ENCODE data around the gene TJP1. TPM values are rescaled to one million over a fixed set of nuclear protein-coding genes. Genes with fewer than 3 reads are reported as not detected.

The TJP1 gene
- total and polyA plus RNA-seq, 7 experiments from 2014 or later = not detected

DNA sequence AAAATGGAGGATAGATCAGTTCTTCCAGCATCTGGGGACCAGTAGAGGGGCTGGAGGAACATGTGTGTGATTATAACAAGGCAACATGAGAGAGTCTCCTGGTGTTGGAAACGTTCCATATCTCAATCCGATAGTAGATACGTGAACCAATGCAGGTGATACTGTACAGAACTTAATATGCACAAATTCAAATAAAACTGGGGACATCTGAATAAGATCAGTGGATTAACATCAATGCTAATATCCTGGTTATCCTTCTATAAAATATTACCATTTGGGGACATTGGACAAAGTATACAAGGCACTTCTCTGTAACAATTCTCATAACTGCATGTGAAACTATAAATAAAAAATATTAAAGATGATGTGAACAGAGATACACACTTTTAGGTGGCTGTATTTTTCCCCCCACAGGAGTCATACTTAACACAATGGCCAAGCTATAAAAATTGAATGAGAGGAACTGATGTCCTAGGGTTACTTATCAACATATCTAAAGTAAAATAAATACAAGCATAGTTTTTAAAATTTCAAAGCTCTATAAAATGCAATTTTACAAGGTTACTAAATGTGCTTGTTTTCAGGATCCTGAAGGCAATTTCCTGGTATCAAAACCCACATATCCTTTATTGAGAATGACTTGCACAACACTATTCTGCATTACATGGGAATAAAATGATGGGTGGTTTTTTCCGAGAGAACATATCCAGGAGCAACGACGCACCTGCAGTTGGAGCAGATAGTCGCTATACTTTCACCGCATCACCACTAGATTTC, 31.1 kb upstream of the TJP1 start:
- Histone ChIP-seq H3K9me3 (ENCODE audit: control insufficient read depth in 2 of 3, low read length in 3 of 3) (peaks cover 0 to 8% (median 0%) of the 10 kb centered on the region in 3 experiments), H3K27me3 (ENCODE audit: control insufficient read depth in 2 of 2, insufficient read depth in 2 of 2, low read length in 2 of 2) (no peaks in the 10 kb centered on the region), H3K4me3 (ENCODE audit: low read length) (no peak overlapping the region), H3K4me1 (ENCODE audit: control insufficient read depth in 2 of 2, insufficient read depth in 2 of 2, low read length in 2 of 2) (no peaks in the 10 kb centered on the region), H3K27ac (ENCODE audit: low read depth, low read length) (no peak overlapping the region), H3K36me3 (ENCODE audit: control insufficient read depth in 2 of 3, insufficient read depth in 3 of 3, low read length in 3 of 3) (no peaks in the 10 kb centered on the region)
- peaks cover 0 to 23% (median 21%) of the 10 kb centered on the region in 5 donors for H3K27me3 Mint-ChIP-seq
- peaks cover 0 to 3% (median 0%) of the 10 kb centered on the region in 7 donors for H3K4me1 Mint-ChIP-seq
- DNase-seq (no peak), ATAC-seq (no peak)
- intact Hi-C loops (cut with micrococcal nuclease) = no loop called here
- H3K4me3 Mint-ChIP-seq = no peak overlapping the region
- ChIA-PET CTCF (interaction anchor here (0.6 kb wide), 1 partner anchor 1901 kb away, joined by 3 read pairs; no protein-coding TSS in a partner anchor), POLR2A (no interaction called here)
- no peak overlapping the region for H3K27ac Mint-ChIP-seq
- H3K9me3 Mint-ChIP-seq = peaks cover 0 to 19% (median 8%) of the 10 kb centered on the region in 11 donors
- H3K36me3 Mint-ChIP-seq = no peaks in the 10 kb centered on the region

GRCh38 chr15:29852201-29852600, 29.9 kb upstream of the TJP1 start:
- Histone ChIP-seq H3K27me3 (ENCODE audit: control insufficient read depth in 2 of 2, insufficient read depth in 2 of 2, low read length in 2 of 2) (no peaks in the 10 kb centered on the region), H3K9me3 (ENCODE audit: control insufficient read depth in 2 of 3, low read length in 3 of 3) (peaks cover 0 to 11% (median 0%) of the 10 kb centered on the region in 3 experiments), H3K36me3 (ENCODE audit: control insufficient read depth in 2 of 3, insufficient read depth in 3 of 3, low read length in 3 of 3) (no peaks in the 10 kb centered on the region), H3K4me1 (ENCODE audit: control insufficient read depth in 2 of 2, insufficient read depth in 2 of 2, low read length in 2 of 2) (no peaks in the 10 kb centered on the region), H3K4me3 (ENCODE audit: low read length) (no peak overlapping the region), H3K27ac (ENCODE audit: low read depth, low read length) (no peak overlapping the region)
- POLR2A ChIA-PET = no interaction called here
- H3K27ac Mint-ChIP-seq = no peak overlapping the region
- peaks cover 0 to 29% (median 18%) of the 10 kb centered on the region in 11 donors for H3K9me3 Mint-ChIP-seq
- H3K27me3 Mint-ChIP-seq = peaks cover 0 to 33% (median 28%) of the 10 kb centered on the region in 5 donors
- no peak for ATAC-seq
- H3K4me3 Mint-ChIP-seq = no peak overlapping the region
- H3K36me3 Mint-ChIP-seq = peaks cover 0 to 2% (median 0%) of the 10 kb centered on the region in 5 donors
- DNase-seq = no peak
- peaks cover 0 to 3% (median 0%) of the 10 kb centered on the region in 7 donors for H3K4me1 Mint-ChIP-seq
- intact Hi-C loops (cut with micrococcal nuclease) = no loop called here
- CTCF ChIA-PET = no interaction called here

DNA sequence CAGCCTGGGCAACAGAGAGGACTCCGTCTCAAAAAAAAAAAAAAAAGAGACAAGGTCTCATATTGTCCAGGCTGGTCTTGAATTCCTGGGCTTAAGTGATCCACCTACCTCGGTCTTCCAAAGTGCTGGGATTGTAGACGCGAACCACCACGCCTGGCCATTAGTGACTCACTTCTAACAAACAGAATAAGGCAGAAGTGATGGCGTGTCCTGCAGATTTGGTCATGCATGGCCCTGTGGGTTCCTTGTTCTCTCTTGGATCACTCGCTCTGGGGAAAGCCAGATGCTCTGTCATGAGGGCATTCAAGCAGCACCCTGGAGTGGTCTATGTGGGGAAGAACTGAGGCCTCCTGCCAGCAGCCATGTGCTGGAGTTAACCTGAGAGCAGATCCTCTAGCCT, 27.4 kb upstream of the TJP1 start:
- ATAC-seq = no peak
- CTCF ChIA-PET = no interaction called here
- intact Hi-C loops (cut with micrococcal nuclease) = no loop called here

DNA sequence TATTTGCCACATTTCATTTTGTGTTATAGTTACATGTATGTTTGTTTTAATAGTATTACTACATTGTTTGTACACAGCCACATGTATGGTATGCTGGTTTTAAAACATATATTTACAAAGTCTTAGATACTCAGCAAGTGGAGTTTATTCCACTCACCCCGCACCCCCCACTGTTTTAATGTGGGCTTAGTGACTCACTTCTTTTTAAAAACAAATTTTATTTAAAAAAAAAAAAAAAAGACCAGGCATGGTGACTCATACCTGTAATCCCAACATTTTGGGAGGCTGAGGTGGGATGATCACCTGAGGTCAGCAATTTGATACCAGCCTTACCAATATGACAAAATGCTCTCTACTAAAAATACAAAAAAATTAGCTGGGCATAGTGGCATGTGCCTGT, 26.9 kb upstream of the TJP1 start:
- POLR2A ChIA-PET = no interaction called here
- Mint-ChIP-seq H3K4me1 (no peaks in the 10 kb centered on the region), H3K9me3 (peaks cover 0 to 41% (median 18%) of the 10 kb centered on the region in 11 donors), H3K36me3 (peaks cover 0 to 6% (median 0%) of the 10 kb centered on the region in 5 donors), H3K4me3 (no peak overlapping the region), H3K27me3 (peaks cover 0 to 40% (median 36%) of the 10 kb centered on the region in 5 donors), H3K27ac (no peak overlapping the region)
- DNase-seq = no peak
- ATAC-seq = no peak
- Histone ChIP-seq H3K27me3 (ENCODE audit: control insufficient read depth in 2 of 2, insufficient read depth in 2 of 2, low read length in 2 of 2) (no peaks in the 10 kb centered on the region), H3K36me3 (ENCODE audit: control insufficient read depth in 2 of 3, insufficient read depth in 3 of 3, low read length in 3 of 3) (no peaks in the 10 kb centered on the region), H3K4me1 (ENCODE audit: control insufficient read depth in 2 of 2, insufficient read depth in 2 of 2, low read length in 2 of 2) (no peaks in the 10 kb centered on the region), H3K27ac (ENCODE audit: low read depth, low read length) (no peak overlapping the region), H3K4me3 (ENCODE audit: low read length) (no peak overlapping the region), H3K9me3 (ENCODE audit: control insufficient read depth in 2 of 3, low read length in 3 of 3) (peaks cover 0 to 15% (median 0%) of the 10 kb centered on the region in 3 experiments)
- intact Hi-C loops (cut with micrococcal nuclease) = no loop called here
- CTCF ChIA-PET = no interaction called here

More for the DNA sequence above, 27.4 kb upstream of the TJP1 start:
- H3K4me1 Mint-ChIP-seq = no peaks in the 10 kb centered on the region
- Histone ChIP-seq H3K4me3 (ENCODE audit: low read length) (no peak overlapping the region), H3K27ac (ENCODE audit: low read depth, low read length) (no peak overlapping the region), H3K9me3 (ENCODE audit: control insufficient read depth in 2 of 3, low read length in 3 of 3) (peaks cover 0 to 15% (median 0%) of the 10 kb centered on the region in 3 experiments), H3K4me1 (ENCODE audit: control insufficient read depth in 2 of 2, insufficient read depth in 2 of 2, low read length in 2 of 2) (no peaks in the 10 kb centered on the region), H3K27me3 (ENCODE audit: control insufficient read depth in 2 of 2, insufficient read depth in 2 of 2, low read length in 2 of 2) (no peaks in the 10 kb centered on the region), H3K36me3 (ENCODE audit: control insufficient read depth in 2 of 3, insufficient read depth in 3 of 3, low read length in 3 of 3) (no peaks in the 10 kb centered on the region)
- peaks cover 0 to 6% (median 0%) of the 10 kb centered on the region in 5 donors for H3K36me3 Mint-ChIP-seq
- H3K4me3 Mint-ChIP-seq = no peak overlapping the region
- no peak for DNase-seq
- POLR2A ChIA-PET = no interaction called here
- H3K27me3 Mint-ChIP-seq = peaks cover 0 to 39% (median 35%) of the 10 kb centered on the region in 5 donors
- H3K9me3 Mint-ChIP-seq = peaks cover 0 to 41% (median 21%) of the 10 kb centered on the region in 11 donors
- H3K27ac Mint-ChIP-seq = no peak overlapping the region

DNA sequence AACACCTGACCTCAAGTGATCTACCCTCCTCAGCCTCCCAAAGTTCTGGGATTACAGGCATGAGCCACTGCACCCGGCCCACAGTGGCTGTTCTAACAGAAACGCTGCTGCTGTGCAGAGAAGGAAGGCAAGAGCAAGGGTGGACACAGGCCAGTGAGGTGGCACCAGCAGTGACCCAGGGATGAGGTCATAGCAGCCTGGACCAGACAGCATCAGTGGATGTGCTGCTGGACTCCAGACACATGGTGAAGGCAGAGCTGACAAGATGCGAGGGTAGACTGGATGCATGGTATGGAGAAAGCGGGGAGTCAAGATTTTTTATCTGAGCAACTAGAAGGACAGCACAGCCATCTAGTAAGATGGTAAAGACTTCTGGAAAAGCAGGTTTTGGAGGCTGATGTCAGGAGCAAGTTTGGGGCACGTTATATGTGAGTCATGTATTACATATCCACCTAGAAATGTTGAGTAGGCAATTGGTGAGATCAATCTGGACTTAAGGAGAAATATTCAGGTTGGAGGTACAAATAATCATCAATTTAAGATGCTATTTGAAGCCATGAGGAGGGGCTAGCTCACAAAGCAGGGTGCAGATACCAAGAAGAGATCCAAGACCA, 22.1 kb upstream of the TJP1 start:
- CTCF ChIA-PET = no interaction called here
- Mint-ChIP-seq H3K36me3 (peaks cover 0 to 6% (median 0%) of the 10 kb centered on the region in 5 donors), H3K27ac (no peak overlapping the region), H3K4me3 (no peak overlapping the region), H3K4me1 (no peaks in the 10 kb centered on the region), H3K9me3 (peaks cover 0 to 48% (median 15%) of the 10 kb centered on the region in 11 donors), H3K27me3 (peaks cover 5 to 77% (median 68%) of the 10 kb centered on the region in 5 donors)
- no peak for ATAC-seq
- intact Hi-C loops (cut with micrococcal nuclease) = no loop called here
- H3K4me1 ChIP-seq (ENCODE audit: control insufficient read depth in 2 of 2, insufficient read depth in 2 of 2, low read length in 2 of 2) = no peaks in the 10 kb centered on the region
- H3K4me3 ChIP-seq (ENCODE audit: low read length) = no peak overlapping the region
- peaks cover 0 to 13% of the 10 kb centered on the region in 2 donors for H3K27me3 ChIP-seq (ENCODE audit: control insufficient read depth in 2 of 2, insufficient read depth in 2 of 2, low read length in 2 of 2)
- peaks cover 0 to 7% (median 0%) of the 10 kb centered on the region in 3 experiments for H3K9me3 ChIP-seq (ENCODE audit: control insufficient read depth in 2 of 3, low read length in 3 of 3)
- no peaks in the 10 kb centered on the region for H3K36me3 ChIP-seq (ENCODE audit: control insufficient read depth in 2 of 3, insufficient read depth in 3 of 3, low read length in 3 of 3)
- DNase-seq = no peak
- no peak overlapping the region for H3K27ac ChIP-seq (ENCODE audit: low read depth, low read length)
- POLR2A ChIA-PET = no interaction called here

DNA sequence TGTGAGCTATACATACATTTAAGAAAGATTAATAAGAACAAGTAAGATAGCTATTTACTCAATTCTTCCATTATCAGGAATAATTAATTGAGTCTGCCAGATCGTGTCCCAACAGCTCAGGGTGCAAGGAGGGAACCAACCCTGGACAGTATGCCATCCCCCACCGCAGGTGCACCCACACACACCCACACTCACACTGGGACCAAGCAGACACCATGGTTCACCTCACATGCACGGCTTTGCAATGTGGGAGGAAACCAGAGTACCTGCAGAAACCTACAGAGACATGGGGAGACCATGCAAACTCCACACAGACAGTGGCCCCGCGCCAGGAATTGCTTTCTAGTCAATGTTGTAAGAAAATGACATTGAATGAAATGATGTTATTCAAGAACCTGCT, 20.0 kb upstream of the TJP1 start:
- intact Hi-C loops (cut with micrococcal nuclease) = no loop called here
- H3K4me3 Mint-ChIP-seq = no peak overlapping the region
- Histone ChIP-seq H3K36me3 (ENCODE audit: control insufficient read depth in 2 of 3, insufficient read depth in 3 of 3, low read length in 3 of 3) (no peaks in the 10 kb centered on the region), H3K9me3 (ENCODE audit: control insufficient read depth in 2 of 3, low read length in 3 of 3) (peaks cover 0 to 4% (median 0%) of the 10 kb centered on the region in 3 experiments), H3K27me3 (ENCODE audit: control insufficient read depth in 2 of 2, insufficient read depth in 2 of 2, low read length in 2 of 2) (peaks cover 0 to 13% of the 10 kb centered on the region in 2 donors), H3K4me3 (ENCODE audit: low read length) (no peak overlapping the region), H3K4me1 (ENCODE audit: control insufficient read depth in 2 of 2, insufficient read depth in 2 of 2, low read length in 2 of 2) (no peaks in the 10 kb centered on the region), H3K27ac (ENCODE audit: low read depth, low read length) (no peak overlapping the region)
- POLR2A ChIA-PET = no interaction called here
- DNase-seq (no peak), ATAC-seq (no peak)
- CTCF ChIA-PET = no interaction called here
- no peaks in the 10 kb centered on the region for H3K4me1 Mint-ChIP-seq
- peaks cover 0 to 10% (median 0%) of the 10 kb centered on the region in 5 donors for H3K36me3 Mint-ChIP-seq
- peaks cover 14 to 78% (median 75%) of the 10 kb centered on the region in 5 donors for H3K27me3 Mint-ChIP-seq
- no peak overlapping the region for H3K27ac Mint-ChIP-seq
- peaks cover 0 to 37% (median 9%) of the 10 kb centered on the region in 11 donors for H3K9me3 Mint-ChIP-seq
